Measurements from ENCODE around the gene EFCAB14. TPM values are rescaled to one million over a fixed set of nuclear protein-coding genes. Genes with fewer than 3 reads are reported as not detected.
A peak's percentile ranks its signal among the peaks of the same experiment; 100 is the strongest.

Gene EFCAB14
- total and polyA plus RNA-seq, 9 of the 15 experiments (the other 6 are each of a cell fraction or from before 2014, with no cell fraction given) = 7.3 to 49.0 (median 37.3) TPM

GRCh38 chr1:46635205-46635604, 83.7 kb downstream of the EFCAB14 start (continued):
- no peak for TF ChIP-seq ZNF318 (IDR thresholded peaks at IDR 0.05; ENCODE audit: borderline replicate concordance in 1 of 2, low read depth in 1 of 2)
- TF ChIP-seq NEUROD1 (IDR thresholded peaks at IDR 0.05; ENCODE audit: borderline replicate concordance, low read depth, low read length, partially characterized antibody) = no peak
- no peak for TF ChIP-seq HNRNPL (IDR thresholded peaks at IDR 0.05; ENCODE audit: low read depth, low read length)
- TF ChIP-seq ERF (CRISPR knock-in tag; IDR thresholded peaks at IDR 0.05) = no peak
- TF ChIP-seq RCOR1 (IDR thresholded peaks at IDR 0.05; ENCODE audit: borderline replicate concordance in 1 of 2, low read depth in 2 of 2, low read length in 2 of 2) = 0 out of 4 replicates have a peak, but pooled peaks of 1 of the 2 experiments have one; percentile 17
- TF ChIP-seq NKRF (IDR thresholded peaks at IDR 0.05; ENCODE audit: borderline replicate concordance) = no peak
- TF ChIP-seq ZNF217 (CRISPR knock-in tag; IDR thresholded peaks at IDR 0.05) = no peak
- no peak for TF ChIP-seq MTA1 (IDR thresholded peaks at IDR 0.05; ENCODE audit: borderline replicate concordance)
- no peak for TF ChIP-seq POLR2AphosphoS5 (IDR thresholded peaks at IDR 0.05; ENCODE audit: control insufficient read depth, insufficient read depth, low read depth, low read length)
- TF ChIP-seq ZBTB5 (IDR thresholded peaks at IDR 0.05) = no peak
- no peak for TF ChIP-seq BMI1 (IDR thresholded peaks at IDR 0.05; ENCODE audit: low read length)
- no peak for TF ChIP-seq SMARCA5 (IDR thresholded peaks at IDR 0.05)
- TF ChIP-seq GATA2 (CRISPR knock-in tag; IDR thresholded peaks at IDR 0.05) = peak; percentile 65
- no peak for TF ChIP-seq MXI1 (IDR thresholded peaks at IDR 0.05; ENCODE audit: low read depth, low read length)
- TF ChIP-seq NFRKB (IDR thresholded peaks at IDR 0.05; ENCODE audit: low read depth) = no peak
- TF ChIP-seq CBFA2T3 (IDR thresholded peaks at IDR 0.05) = peak; percentile 71

All from K562 (cell line).